ENCODE data around the gene WDR93.

WDR93 gene

GRCh38 chr15:89654301-89654761, 36.3 kb upstream of the WDR93 start:
- H3K4me3 ChIP-seq (ENCODE audit: control insufficient read depth, low read depth, low read length), result peak overlapping the region; percentile 66

GRCh38 chr15:89654847-89655805, 35.5 kb upstream of the WDR93 start, which contains the start of gene KIF7:
Gene KIF7 (minus strand): TSS chr15:89655467. CDS start chr15:89652930, 2,537 bp downstream.
- peak; percentile 40 for DNase-seq (ENCODE audit: low read depth)
- TF ChIP-seq CTCF (conservative IDR thresholded peaks at IDR 0.05; ENCODE audit: control insufficient read depth, insufficient read depth, low read depth, low read length), result no peak
- peak within 1 kb of the TSS; percentile 66 for H3K4me3 ChIP-seq (ENCODE audit: control insufficient read depth, low read depth, low read length)

More at GRCh38 chr15:89654301-89654761, 36.3 kb upstream of the WDR93 start:
- peak; percentile 83 for DNase-seq (ENCODE audit: low read depth)
- no peak for TF ChIP-seq CTCF (conservative IDR thresholded peaks at IDR 0.05; ENCODE audit: control insufficient read depth, insufficient read depth, low read depth, low read length)

GRCh38 chr15:89656116-89656815, 34.3 kb upstream of the WDR93 start:
- H3K4me3 ChIP-seq (ENCODE audit: control insufficient read depth, low read depth, low read length), result no peak overlapping the region
- DNase-seq (ENCODE audit: low read depth), result peak; percentile 28
- no peak for TF ChIP-seq CTCF (conservative IDR thresholded peaks at IDR 0.05; ENCODE audit: control insufficient read depth, insufficient read depth, low read depth, low read length)

GRCh38 chr15:89657686-89658200, 32.9 kb upstream of the WDR93 start:
- H3K4me3 ChIP-seq (ENCODE audit: control insufficient read depth, low read depth, low read length), result no peak overlapping the region
- TF ChIP-seq CTCF (conservative IDR thresholded peaks at IDR 0.05; ENCODE audit: control insufficient read depth, insufficient read depth, low read depth, low read length), result no peak
- no peak for DNase-seq (ENCODE audit: low read depth)

- H3K4me3 ChIP-seq (ENCODE audit: control insufficient read depth, low read depth, low read length), result no peak overlapping the region
- no peak for DNase-seq (ENCODE audit: low read depth)
- no peak for TF ChIP-seq CTCF (conservative IDR thresholded peaks at IDR 0.05; ENCODE audit: control insufficient read depth, insufficient read depth, low read depth, low read length)
Measured at GRCh38 chr15:89659295-89659694, 31.3 kb upstream of the WDR93 start.

GRCh38 chr15:89660556-89660955, 30.1 kb upstream of the WDR93 start:
- DNase-seq (ENCODE audit: low read depth), result no peak
- no peak for TF ChIP-seq CTCF (conservative IDR thresholded peaks at IDR 0.05; ENCODE audit: control insufficient read depth, insufficient read depth, low read depth, low read length)
- no peak overlapping the region for H3K4me3 ChIP-seq (ENCODE audit: control insufficient read depth, low read depth, low read length)
